HEK293 (cell line): ENCODE data around the gene AP1AR.

Source experiments
- CTCF ChIA-PET: fragments of 350-600 bp; formaldehyde crosslinking; extraction: SDS; loops from one replicate; lab custom pipeline; 2021; ENCODE audit warnings: antibody characterized with exemption; lab: Yijun Ruan, JAX
- POLR2A ChIA-PET: fragments of 300-600 bp; formaldehyde crosslinking; extraction: SDS; loops from one replicate; lab custom pipeline; 2020; ENCODE audit warnings: antibody characterized with exemption, inconsistent platforms; lab: Yijun Ruan, JAX
- H3K27ac ChIP-seq: fragments of 200-500 bp; sonication (Bioruptor generic); 2 replicates; pipeline ENCODE4 v1.5.1; 2014; ENCODE audit warnings: low read depth, low read length, control low read depth, inconsistent platforms; ENCODE audit errors: extremely low read depth
- H3K36me3 ChIP-seq, 2 experiments: fragments of 200-500 bp in 1 of 2; sonication (Bioruptor generic) in 1 of 2; 1 replicate in 1 of 2; 2 replicates in 1 of 2; pipeline ENCODE4 v1.5.1; 2014 to 2017; ENCODE audit warnings: inconsistent platforms in 2 of 2, low read length in 2 of 2; ENCODE audit not compliant: control insufficient read depth in 2 of 2, insufficient read depth in 1 of 2
- H3K4me1 ChIP-seq: fragments of 200-500 bp; sonication (Bioruptor generic); 2 replicates; pipeline ENCODE4 v1.5.1; 2014; ENCODE audit warnings: mild to moderate bottlenecking, low read length, inconsistent platforms; ENCODE audit not compliant: control insufficient read depth, insufficient read depth
- H3K4me3 ChIP-seq: 2 replicates; pipeline ENCODE4 v1.5.1; 2011; ENCODE audit warnings: low read depth, mild to moderate bottlenecking, control low read depth, low read length, moderate library complexity
- H3K9me3 ChIP-seq: fragments of 200-500 bp; sonication (Bioruptor generic); 2 replicates; pipeline ENCODE4 v1.5.1; 2014; ENCODE audit warnings: low read depth, low read length, inconsistent platforms; ENCODE audit not compliant: control insufficient read depth, insufficient read depth
- BCL6B ChIP-seq: fragments of 450-650 bp; formaldehyde crosslinking; IDR thresholded peaks from 2 replicates; pipeline ENCODE4 v1.5.1; 2017; ENCODE audit warnings: missing biosample characterization, missing genetic modification characterization
- KLF9 ChIP-seq: fragments of 450-650 bp; formaldehyde crosslinking; IDR thresholded peaks from 2 replicates; pipeline ENCODE4 v1.5.1; 2016; ENCODE audit warnings: missing biosample characterization, missing genetic modification characterization, low read depth
- MZF1 ChIP-seq: fragments of 450-650 bp; formaldehyde crosslinking; IDR thresholded peaks from 2 replicates; pipeline ENCODE4 v1.5.1; 2017; ENCODE audit warnings: missing biosample characterization, missing genetic modification characterization, borderline replicate concordance
- REPIN1 ChIP-seq: fragments of 450-650 bp; formaldehyde crosslinking; IDR thresholded peaks from 2 replicates; pipeline ENCODE4 v1.5.1; 2017; ENCODE audit warnings: missing biosample characterization, missing genetic modification characterization, low read depth
- SP7 ChIP-seq: fragments of 450-650 bp; formaldehyde crosslinking; IDR thresholded peaks from 2 replicates; pipeline ENCODE4 v1.5.1; 2016; ENCODE audit warnings: missing biosample characterization, missing genetic modification characterization
- YY1 ChIP-seq: fragments of 450-650 bp; formaldehyde crosslinking; IDR thresholded peaks from 2 replicates; pipeline ENCODE4 v1.5.1; 2018; ENCODE audit warnings: missing biosample characterization, missing genetic modification characterization
- ZNF175 ChIP-seq: fragments of 450-650 bp; formaldehyde crosslinking; IDR thresholded peaks from 2 replicates; pipeline ENCODE4 v1.5.1; 2016; ENCODE audit warnings: missing biosample characterization, missing genetic modification characterization
- ZNF23 ChIP-seq: fragments of 450-650 bp; formaldehyde crosslinking; IDR thresholded peaks from 2 replicates; pipeline ENCODE4 v1.5.1; 2016; ENCODE audit warnings: missing biosample characterization, missing genetic modification characterization, borderline replicate concordance
- ZNF311 ChIP-seq: fragments of 450-650 bp; formaldehyde crosslinking; IDR thresholded peaks from 2 replicates; pipeline ENCODE4 v1.5.1; 2017; ENCODE audit warnings: missing biosample characterization, missing genetic modification characterization, borderline replicate concordance
- ZNF341 ChIP-seq: fragments of 450-650 bp; formaldehyde crosslinking; IDR thresholded peaks from 2 replicates; pipeline ENCODE4; 2016; ENCODE audit warnings: low read depth, missing biosample characterization, missing genetic modification characterization
- ZNF501 ChIP-seq: fragments of 450-650 bp; formaldehyde crosslinking; IDR thresholded peaks from 2 replicates; pipeline ENCODE4 v1.5.1; 2016; ENCODE audit warnings: missing biosample characterization, missing genetic modification characterization
- ZNF529 ChIP-seq: fragments of 450-650 bp; formaldehyde crosslinking; IDR thresholded peaks from 2 replicates; pipeline ENCODE4 v1.5.1; 2017; ENCODE audit warnings: missing genetic modification characterization, missing biosample characterization; ENCODE audit not compliant: insufficient replicate concordance
- ZNF658 ChIP-seq: fragments of 450-650 bp; formaldehyde crosslinking; IDR thresholded peaks from 2 replicates; pipeline ENCODE4; 2016; ENCODE audit warnings: missing biosample characterization, missing genetic modification characterization
- ZNF664 ChIP-seq: fragments of 450-650 bp; formaldehyde crosslinking; IDR thresholded peaks from 2 replicates; pipeline ENCODE4 v1.5.1; 2016; ENCODE audit warnings: missing biosample characterization, missing genetic modification characterization
- ZNF747 ChIP-seq: fragments of 450-650 bp; formaldehyde crosslinking; IDR thresholded peaks from 2 replicates; pipeline ENCODE4 v1.5.1; 2016; ENCODE audit warnings: missing biosample characterization, missing genetic modification characterization
- TF ChIP-seq, protein P1 (sequence below): fragments of 450-650 bp; formaldehyde crosslinking; IDR thresholded peaks from 2 replicates; pipeline ENCODE4 v1.5.1; 2016; ENCODE audit warnings: missing biosample characterization, missing genetic modification characterization
- TF ChIP-seq, protein P2 (sequence below): fragments of 450-650 bp; formaldehyde crosslinking; IDR thresholded peaks from 2 replicates; pipeline ENCODE4 v1.5.1; 2017; ENCODE audit warnings: missing biosample characterization, missing genetic modification characterization
- TF ChIP-seq, protein P3 (sequence below): fragments of 450-650 bp; formaldehyde crosslinking; IDR thresholded peaks from 2 replicates; pipeline ENCODE4 v1.5.1; 2016; ENCODE audit warnings: missing biosample characterization, missing genetic modification characterization
- TF ChIP-seq, protein P4 (sequence below): fragments of 450-650 bp; formaldehyde crosslinking; IDR thresholded peaks from 2 replicates; pipeline ENCODE4 v1.5.1; 2016; ENCODE audit warnings: missing biosample characterization, missing genetic modification characterization

Gene AP1AR

DNA sequence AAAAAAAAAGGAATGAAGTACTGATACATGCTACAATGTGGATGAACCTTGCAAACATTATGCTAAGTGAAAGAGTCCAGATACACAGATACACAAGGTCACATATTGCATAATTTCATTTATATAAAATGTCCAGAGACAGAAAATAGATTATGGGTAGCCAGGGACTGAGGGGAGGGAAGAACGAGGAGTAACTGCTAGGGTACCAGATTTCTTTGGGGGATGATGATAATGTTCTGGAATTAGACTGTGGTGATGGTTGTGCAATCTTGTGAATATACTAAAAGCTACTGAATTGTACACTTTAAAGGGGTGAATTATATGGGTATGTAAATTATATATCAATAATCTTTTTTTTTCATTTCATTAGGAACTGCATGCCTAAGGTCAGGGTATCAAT is 20.8 kb upstream of the AP1AR start:
- no peak overlapping the region for H3K27ac ChIP-seq
- CTCF ChIA-PET = interaction anchor here (0.6 to 1.1 kb wide), 3 partner anchors 11 to 34 kb away, joined by 3 read pairs; no protein-coding TSS in a partner anchor
- H3K36me3 ChIP-seq = no peaks in the 10 kb centered on the region

GRCh38 chr4:112213091-112213490 is 18.5 kb upstream of the AP1AR start:
- H3K9me3 ChIP-seq = no peaks in the 10 kb centered on the region
- TF ChIP-seq ZNF664 (tag by site-specific recombination) (no peak), ZNF501 (tag by site-specific recombination) (no peak), BCL6B (no peak), REPIN1 (tag by site-specific recombination) (no peak), MZF1 (no peak), YY1 (no peak), KLF9 (no peak), ZNF341 (tag by site-specific recombination) (no peak), ZNF23 (no peak), ZNF529 (tag by site-specific recombination) (no peak), ZNF311 (tag by site-specific recombination) (no peak), ZNF175 (tag by site-specific recombination) (no peak), SP7 (no peak), ZNF747 (tag by site-specific recombination) (no peak), ZNF658 (tag by site-specific recombination) (no peak)
- TF ChIP-seq, protein P1, sequence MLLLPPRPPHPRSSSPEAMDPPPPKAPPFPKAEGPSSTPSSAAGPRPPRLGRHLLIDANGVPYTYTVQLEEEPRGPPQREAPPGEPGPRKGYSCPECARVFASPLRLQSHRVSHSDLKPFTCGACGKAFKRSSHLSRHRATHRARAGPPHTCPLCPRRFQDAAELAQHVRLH = no peak
- TF ChIP-seq, protein P2, sequence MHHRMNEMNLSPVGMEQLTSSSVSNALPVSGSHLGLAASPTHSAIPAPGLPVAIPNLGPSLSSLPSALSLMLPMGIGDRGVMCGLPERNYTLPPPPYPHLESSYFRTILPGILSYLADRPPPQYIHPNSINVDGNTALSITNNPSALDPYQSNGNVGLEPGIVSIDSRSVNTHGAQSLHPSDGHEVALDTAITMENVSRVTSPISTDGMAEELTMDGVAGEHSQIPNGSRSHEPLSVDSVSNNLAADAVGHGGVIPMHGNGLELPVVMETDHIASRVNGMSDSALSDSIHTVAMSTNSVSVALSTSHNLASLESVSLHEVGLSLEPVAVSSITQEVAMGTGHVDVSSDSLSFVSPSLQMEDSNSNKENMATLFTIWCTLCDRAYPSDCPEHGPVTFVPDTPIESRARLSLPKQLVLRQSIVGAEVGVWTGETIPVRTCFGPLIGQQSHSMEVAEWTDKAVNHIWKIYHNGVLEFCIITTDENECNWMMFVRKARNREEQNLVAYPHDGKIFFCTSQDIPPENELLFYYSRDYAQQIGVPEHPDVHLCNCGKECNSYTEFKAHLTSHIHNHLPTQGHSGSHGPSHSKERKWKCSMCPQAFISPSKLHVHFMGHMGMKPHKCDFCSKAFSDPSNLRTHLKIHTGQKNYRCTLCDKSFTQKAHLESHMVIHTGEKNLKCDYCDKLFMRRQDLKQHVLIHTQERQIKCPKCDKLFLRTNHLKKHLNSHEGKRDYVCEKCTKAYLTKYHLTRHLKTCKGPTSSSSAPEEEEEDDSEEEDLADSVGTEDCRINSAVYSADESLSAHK (tag by site-specific recombination) = no peak
- TF ChIP-seq, protein P3, sequence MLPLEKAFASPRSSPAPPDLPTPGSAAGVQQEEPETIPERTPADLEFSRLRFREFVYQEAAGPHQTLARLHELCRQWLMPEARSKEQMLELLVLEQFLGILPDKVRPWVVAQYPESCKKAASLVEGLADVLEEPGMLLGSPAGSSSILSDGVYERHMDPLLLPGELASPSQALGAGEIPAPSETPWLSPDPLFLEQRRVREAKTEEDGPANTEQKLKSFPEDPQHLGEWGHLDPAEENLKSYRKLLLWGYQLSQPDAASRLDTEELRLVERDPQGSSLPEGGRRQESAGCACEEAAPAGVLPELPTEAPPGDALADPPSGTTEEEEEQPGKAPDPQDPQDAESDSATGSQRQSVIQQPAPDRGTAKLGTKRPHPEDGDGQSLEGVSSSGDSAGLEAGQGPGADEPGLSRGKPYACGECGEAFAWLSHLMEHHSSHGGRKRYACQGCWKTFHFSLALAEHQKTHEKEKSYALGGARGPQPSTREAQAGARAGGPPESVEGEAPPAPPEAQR (tag by site-specific recombination) = no peak
- H3K36me3 ChIP-seq = no peaks in the 10 kb centered on the region
- ChIA-PET POLR2A (interaction anchor here (0.6 to 0.7 kb wide), 2 partner anchors 9 to 19 kb away, joined by 3 to 4 read pairs; partner anchors contain the start of gene AP1AR), CTCF (interaction anchor here (0.6 kb wide), 1 partner anchor 332 kb away, joined by 3 read pairs; no protein-coding TSS in a partner anchor)
- no peaks in the 10 kb centered on the region for H3K4me1 ChIP-seq
- H3K4me3 ChIP-seq = no peak overlapping the region
- H3K27ac ChIP-seq = no peak overlapping the region

More for the DNA sequence above, 20.8 kb upstream of the AP1AR start:
- TF ChIP-seq, protein P4, sequence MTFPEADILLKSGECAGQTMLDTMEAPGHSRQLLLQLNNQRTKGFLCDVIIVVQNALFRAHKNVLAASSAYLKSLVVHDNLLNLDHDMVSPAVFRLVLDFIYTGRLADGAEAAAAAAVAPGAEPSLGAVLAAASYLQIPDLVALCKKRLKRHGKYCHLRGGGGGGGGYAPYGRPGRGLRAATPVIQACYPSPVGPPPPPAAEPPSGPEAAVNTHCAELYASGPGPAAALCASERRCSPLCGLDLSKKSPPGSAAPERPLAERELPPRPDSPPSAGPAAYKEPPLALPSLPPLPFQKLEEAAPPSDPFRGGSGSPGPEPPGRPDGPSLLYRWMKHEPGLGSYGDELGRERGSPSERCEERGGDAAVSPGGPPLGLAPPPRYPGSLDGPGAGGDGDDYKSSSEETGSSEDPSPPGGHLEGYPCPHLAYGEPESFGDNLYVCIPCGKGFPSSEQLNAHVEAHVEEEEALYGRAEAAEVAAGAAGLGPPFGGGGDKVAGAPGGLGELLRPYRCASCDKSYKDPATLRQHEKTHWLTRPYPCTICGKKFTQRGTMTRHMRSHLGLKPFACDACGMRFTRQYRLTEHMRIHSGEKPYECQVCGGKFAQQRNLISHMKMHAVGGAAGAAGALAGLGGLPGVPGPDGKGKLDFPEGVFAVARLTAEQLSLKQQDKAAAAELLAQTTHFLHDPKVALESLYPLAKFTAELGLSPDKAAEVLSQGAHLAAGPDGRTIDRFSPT (tag by site-specific recombination) = no peak
- POLR2A ChIA-PET = no interaction called here
- Histone ChIP-seq H3K4me3 (no peak overlapping the region), H3K4me1 (no peaks in the 10 kb centered on the region), H3K9me3 (no peaks in the 10 kb centered on the region)
